Naive thymus-derived CD4-positive, alpha-beta T cell (primary cell): ENCODE results near the gene HYLS1. TPM values are rescaled to one million over a fixed set of nuclear protein-coding genes. Genes with fewer than 3 reads are reported as not detected.

Source experiments
- ATAC-seq: fragments of 150-1000 bp; cut with Tn5 transposase; 2 replicates; pipeline ENCODE4 v1.10.0; 2021; ENCODE audit warnings: mild to moderate bottlenecking, moderate library complexity
- CTCF ChIA-PET: fragments of 350-600 bp; sonication (Branson Sonifier 250); formaldehyde crosslinking; loops from one replicate; lab custom pipeline; 2021; ENCODE audit warnings: antibody characterized with exemption; lab: Charles Lee
- POLR2A ChIA-PET: fragments of 350-600 bp; sonication (Branson Sonifier 250); formaldehyde crosslinking; loops from one replicate; lab custom pipeline; 2021; ENCODE audit warnings: antibody characterized with exemption, inconsistent platforms; lab: Charles Lee
- DNase-seq, 9 donors: peaks; one replicate each; pipeline versions ENCODE4 v3.0.0 to v3.0.0-alpha.2; 2020 to 2022; ENCODE audit warnings: mixed read lengths in 1 of 9
- H3K27ac ChIP-seq: one replicate; pipeline ENCODE4 v1.7.0; 2013; ENCODE audit warnings: mild to moderate bottlenecking, low read depth, low read length, moderate library complexity
- H3K27me3 ChIP-seq, 2 donors: one replicate each; pipeline ENCODE4 v1.7.0; 2013; ENCODE audit warnings: low read length in 2 of 2, mild to moderate bottlenecking in 2 of 2, moderate library complexity in 2 of 2; ENCODE audit not compliant: control insufficient read depth in 2 of 2, insufficient read depth in 2 of 2
- H3K36me3 ChIP-seq, 3 experiments: 1 replicate in 2 of 3; 2 replicates in 1 of 3; pipeline ENCODE4 v1.7.0; 2013; ENCODE audit warnings: low read length in 3 of 3, mild to moderate bottlenecking in 3 of 3, moderate library complexity in 1 of 3; ENCODE audit not compliant: insufficient read depth in 3 of 3, control insufficient read depth in 2 of 3
- H3K4me1 ChIP-seq, 2 donors: one replicate each; pipeline ENCODE4 v1.7.0; 2013; ENCODE audit warnings: low read length in 2 of 2, mild to moderate bottlenecking in 2 of 2, moderate library complexity in 1 of 2; ENCODE audit not compliant: control insufficient read depth in 2 of 2, insufficient read depth in 2 of 2
- H3K4me3 ChIP-seq: 2 replicates; pipeline ENCODE4 v1.7.0; 2013; ENCODE audit warnings: mild to moderate bottlenecking, low read length
- H3K9me3 ChIP-seq, 3 experiments: 1 replicate in 2 of 3; 2 replicates in 1 of 3; pipeline ENCODE4 v1.7.0; 2013; ENCODE audit warnings: low read length in 3 of 3; ENCODE audit not compliant: control insufficient read depth in 2 of 3
- H3K27ac Mint-ChIP-seq, 9 donors: one replicate each; pipeline ENCODE4 v1.8.0; 2020 to 2022; ENCODE audit warnings: mixed read lengths in 9 of 9, mild to moderate bottlenecking in 8 of 9, moderate library complexity in 5 of 9, inconsistent platforms in 2 of 9
- H3K27me3 Mint-ChIP-seq, 5 donors: one replicate each; pipeline ENCODE4 v1.8.0; 2021 to 2022; ENCODE audit warnings: mixed read lengths in 5 of 5, mild to moderate bottlenecking in 1 of 5
- H3K36me3 Mint-ChIP-seq, 5 donors: one replicate each; pipeline ENCODE4 v1.8.0; 2020 to 2022; ENCODE audit warnings: mixed read lengths in 5 of 5, mild to moderate bottlenecking in 3 of 5, inconsistent platforms in 1 of 5
- H3K4me1 Mint-ChIP-seq, 7 donors: one replicate each; pipeline ENCODE4 v1.8.0; 2020 to 2022; ENCODE audit warnings: mixed read lengths in 7 of 7, mild to moderate bottlenecking in 3 of 7, inconsistent platforms in 1 of 7
- H3K4me3 Mint-ChIP-seq, 10 donors: one replicate each; pipeline ENCODE4 v1.8.0; 2020 to 2022; ENCODE audit warnings: mild to moderate bottlenecking in 10 of 10, mixed read lengths in 10 of 10, moderate library complexity in 6 of 10, inconsistent platforms in 2 of 10
- H3K9me3 Mint-ChIP-seq, 11 donors: one replicate each; pipeline ENCODE4 v1.8.0; 2020 to 2022; ENCODE audit warnings: mixed read lengths in 11 of 11, mild to moderate bottlenecking in 4 of 11, inconsistent platforms in 1 of 11, moderate library complexity in 1 of 11
- intact Hi-C, 2 donors: fragments of 100-400 bp; cut with micrococcal nuclease; formaldehyde crosslinking; loops; one replicate each; pipeline ENCODE4 v1.15.1; 2023
- polyA plus RNA-seq, 2 donors: library from polyadenylated mRNA; unstranded; fragments of 300-500 nt; fragmentation: Illumina TruSeq; gene quantifications; one replicate each; pipeline ENCODE4 v1.2.3, GENCODE V29; 2021
- total RNA-seq, 6 experiments: library from RNA in 5 of 6; stranded (reverse) in 5 of 6; gene quantifications; 1 replicate in 5 of 6; 2 replicates in 1 of 6; pipeline ENCODE4 v1.2.3 and lab custom pipeline; 2021 to 2026

The HYLS1 gene
- total and polyA plus RNA-seq, 7 experiments from 2014 or later: 2.7 to 13.1 (median 8.0) TPM

DNA sequence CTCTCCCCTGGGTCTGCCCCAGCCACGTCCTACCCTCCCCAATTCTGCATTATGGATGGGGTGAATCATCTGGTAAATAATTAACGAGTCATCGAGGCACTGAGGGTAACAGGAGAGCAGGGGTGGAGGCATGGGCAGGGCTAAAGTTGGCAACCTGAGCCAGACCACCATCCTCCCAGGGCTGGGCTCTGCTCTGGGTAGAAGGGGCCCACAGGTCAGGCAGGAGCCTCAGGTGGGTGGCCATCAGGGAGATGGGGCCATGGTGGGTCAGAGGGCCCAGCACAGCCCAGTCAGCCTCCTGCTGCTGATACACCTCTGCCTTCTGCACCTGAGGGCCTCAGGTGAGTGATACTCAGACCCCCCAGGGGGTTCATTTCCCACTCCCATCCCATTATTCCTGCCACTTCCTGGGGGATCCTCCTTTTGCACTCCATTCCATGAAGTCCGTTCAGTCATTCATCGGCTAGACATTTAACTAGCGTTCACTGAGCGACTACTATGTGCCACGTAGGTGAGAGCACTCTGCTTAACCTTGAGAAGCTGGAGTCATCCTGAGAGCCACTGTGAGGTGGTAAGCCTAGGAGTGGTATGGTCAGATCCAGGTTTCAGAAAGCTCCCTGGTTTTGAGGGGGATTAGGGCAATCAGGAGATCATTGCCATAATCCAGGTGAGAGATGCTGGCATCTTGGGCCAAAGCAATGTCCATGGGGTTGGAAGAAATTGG, 58.5 kb downstream of the HYLS1 start, which contains the start of gene VSIG10L2:
Gene VSIG10L2, plus strand, starts transcription at position 248 of the 724 bp plus-strand sequence. Its CDS starts 12 bp downstream, at position 260.
- Mint-ChIP-seq H3K27me3 (peaks cover 0 to 4% (median 0%) of the 10 kb centered on the region in 5 donors), H3K9me3 (no peaks in the 10 kb centered on the region), H3K4me3 (no peak within 1 kb of the TSS), H3K4me1 (peaks cover 2 to 10% (median 8%) of the 10 kb centered on the region in 7 donors), H3K27ac (no peak within 1 kb of the TSS), H3K36me3 (no peaks in the 10 kb centered on the region)
- Histone ChIP-seq H3K4me3 (no peak within 1 kb of the TSS), H3K27ac (no peak within 1 kb of the TSS), H3K4me1 (no peaks in the 10 kb centered on the region), H3K27me3 (no peaks in the 10 kb centered on the region), H3K36me3 (no peaks in the 10 kb centered on the region), H3K9me3 (no peaks in the 10 kb centered on the region)
- intact Hi-C loops: no loop called here
- DNase-seq (peak in 1 of 9 donors; percentile 8), ATAC-seq (no peak)
- POLR2A ChIA-PET: no interaction called here
- CTCF ChIA-PET: interaction anchor here (0.9 kb wide), 1 partner anchor 244 kb away, joined by 3 read pairs; no protein-coding TSS in a partner anchor

DNA sequence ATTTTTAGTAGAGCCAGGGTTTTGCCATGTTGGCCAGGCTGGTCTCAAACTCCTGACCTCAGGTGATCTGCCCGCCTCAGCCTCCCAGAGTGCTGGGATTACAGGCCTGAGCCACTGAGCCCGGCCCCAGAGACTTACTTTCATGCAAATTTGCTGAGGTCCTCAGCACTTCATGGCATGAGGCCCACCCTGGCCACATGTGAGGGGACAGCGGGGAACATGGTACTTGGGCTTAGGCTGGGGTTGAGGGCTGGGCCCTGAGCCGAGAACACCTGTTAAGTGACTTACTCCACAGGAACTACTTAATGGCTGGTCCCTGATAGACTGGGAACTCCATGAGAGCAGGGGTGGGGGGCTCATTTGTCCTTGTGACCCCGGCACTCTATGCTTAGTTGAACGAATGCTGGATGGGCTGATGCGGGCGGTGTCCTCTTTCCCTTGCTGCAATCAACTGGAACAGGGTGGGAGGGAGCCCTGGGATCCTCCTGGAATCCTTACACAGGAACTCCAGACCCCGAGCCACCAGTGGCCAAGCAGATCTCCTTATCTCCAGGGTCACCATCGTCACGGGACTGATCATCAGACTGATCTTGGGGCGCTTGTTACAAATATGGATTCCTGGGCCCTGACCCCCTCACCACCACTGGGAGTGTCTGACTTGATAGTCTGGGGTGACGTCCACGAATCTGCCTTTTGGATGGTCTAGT, 59.4 kb downstream of the HYLS1 start:
- no peak overlapping the region for H3K4me3 ChIP-seq
- Mint-ChIP-seq H3K36me3 (peaks cover 0 to 4% (median 0%) of the 10 kb centered on the region in 5 donors), H3K9me3 (no peaks in the 10 kb centered on the region), H3K27me3 (peaks cover 0 to 6% (median 4%) of the 10 kb centered on the region in 5 donors), H3K4me3 (no peak overlapping the region), H3K27ac (no peak overlapping the region), H3K4me1 (peaks cover 2 to 9% (median 8%) of the 10 kb centered on the region in 7 donors)
- ATAC-seq (no peak), DNase-seq (peak in 1 of 9 donors; percentile 16)
- no peaks in the 10 kb centered on the region for H3K36me3 ChIP-seq
- CTCF ChIA-PET: no interaction called here
- no peaks in the 10 kb centered on the region for H3K9me3 ChIP-seq
- intact Hi-C loops: no loop called here
- H3K27ac ChIP-seq: no peak overlapping the region
- H3K4me1 ChIP-seq: no peaks in the 10 kb centered on the region
- no peaks in the 10 kb centered on the region for H3K27me3 ChIP-seq
- POLR2A ChIA-PET: no interaction called here

DNA sequence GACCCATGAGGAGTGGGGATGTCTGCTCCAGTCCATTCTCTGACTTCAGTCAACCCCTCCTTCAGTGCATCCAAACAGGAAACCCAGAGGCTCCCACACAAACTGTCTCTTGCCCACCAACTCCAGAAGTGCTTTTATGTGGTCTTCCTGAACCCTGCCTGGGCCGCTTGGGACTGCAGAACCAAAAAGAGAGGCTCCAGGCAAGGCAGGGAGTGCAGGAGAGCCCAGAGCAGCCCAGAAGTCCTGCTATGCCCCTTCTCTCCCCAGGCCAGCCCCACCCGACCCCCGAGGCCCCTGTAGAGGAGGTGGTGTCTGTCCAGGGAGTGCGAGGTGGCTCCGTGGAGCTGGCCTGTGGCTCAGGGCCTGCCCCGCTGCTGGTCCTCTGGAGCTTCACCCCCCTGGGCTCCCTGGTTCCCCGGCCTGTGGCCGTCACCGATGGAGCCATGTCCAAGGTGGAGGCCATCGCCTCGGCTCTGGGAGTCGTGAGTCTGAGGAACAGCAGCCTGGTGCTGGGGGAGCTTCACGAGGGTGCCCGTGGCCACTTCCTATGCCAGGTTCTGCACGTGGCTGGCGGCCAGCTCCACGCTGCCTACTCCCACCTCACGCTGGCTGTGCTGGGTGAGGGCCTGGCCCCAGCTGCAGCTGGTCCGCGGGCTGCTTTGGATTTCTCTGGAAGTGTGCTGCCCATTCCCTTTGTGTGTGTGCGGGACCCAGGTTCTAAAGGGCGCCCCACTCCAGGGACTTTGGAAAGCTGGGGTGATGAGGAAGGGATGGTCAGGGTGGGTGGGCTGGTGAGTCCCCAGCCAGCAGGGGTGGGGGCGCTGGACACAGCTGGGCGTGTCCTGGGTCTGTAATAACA, 60.2 kb downstream of the HYLS1 start:
- ATAC-seq: no peak
- CTCF ChIA-PET: no interaction called here
- H3K4me3 Mint-ChIP-seq: no peak overlapping the region
- Histone ChIP-seq H3K4me1 (no peaks in the 10 kb centered on the region), H3K27me3 (no peaks in the 10 kb centered on the region), H3K27ac (no peak overlapping the region), H3K9me3 (no peaks in the 10 kb centered on the region), H3K36me3 (no peaks in the 10 kb centered on the region), H3K4me3 (no peak overlapping the region)
- intact Hi-C loops: no loop called here
- peaks cover 0 to 6% (median 4%) of the 10 kb centered on the region in 5 donors for H3K27me3 Mint-ChIP-seq
- DNase-seq: peak in 1 of 9 donors; percentile 8
- H3K36me3 Mint-ChIP-seq: peaks cover 0 to 4% (median 0%) of the 10 kb centered on the region in 5 donors
- POLR2A ChIA-PET: no interaction called here
- peaks cover 0 to under 1% (median 0%) of the 10 kb centered on the region in 7 donors for H3K4me1 Mint-ChIP-seq
- no peaks in the 10 kb centered on the region for H3K9me3 Mint-ChIP-seq
- H3K27ac Mint-ChIP-seq: no peak overlapping the region

DNA sequence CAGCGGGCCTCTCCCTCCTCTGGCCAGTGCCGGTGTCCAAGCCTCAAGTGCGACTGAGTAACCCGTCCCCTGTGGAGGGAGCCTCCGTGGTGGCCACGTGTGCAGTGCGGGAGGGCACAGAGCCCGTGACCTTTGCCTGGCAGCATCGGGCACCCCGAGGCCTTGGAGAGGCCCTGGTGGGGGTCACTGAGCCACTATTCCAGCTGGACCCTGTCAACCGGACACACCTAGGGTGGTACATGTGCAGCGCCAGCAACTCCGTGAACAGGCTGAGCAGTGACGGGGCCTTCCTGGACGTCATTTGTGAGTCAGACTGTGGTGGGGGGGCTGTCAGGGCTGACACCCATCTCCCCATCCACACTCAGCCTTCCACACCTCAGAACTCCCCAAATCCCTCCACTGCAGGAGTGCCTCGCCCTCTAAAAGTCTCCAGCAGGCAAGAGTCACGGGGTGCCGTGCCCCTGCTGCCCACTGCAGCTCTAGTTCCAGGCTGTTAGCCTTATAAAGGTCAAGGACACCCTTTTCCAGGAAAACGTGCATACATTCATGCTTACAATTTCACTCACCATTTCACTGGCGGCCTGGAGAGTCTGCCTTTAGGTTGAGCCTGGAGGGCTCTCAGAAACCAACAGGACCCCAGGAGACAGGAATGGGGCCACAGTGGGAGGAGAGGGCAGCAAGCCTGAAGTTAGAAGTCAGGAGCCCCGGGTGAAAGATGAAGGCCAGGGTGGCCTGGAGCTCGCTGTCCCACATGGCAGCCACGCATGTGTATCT, 61.0 kb downstream of the HYLS1 start:
- DNase-seq: no peak
- Histone ChIP-seq H3K4me1 (no peaks in the 10 kb centered on the region), H3K4me3 (no peak overlapping the region), H3K9me3 (no peaks in the 10 kb centered on the region), H3K27me3 (no peaks in the 10 kb centered on the region), H3K36me3 (no peaks in the 10 kb centered on the region), H3K27ac (no peak overlapping the region)
- Mint-ChIP-seq H3K9me3 (no peaks in the 10 kb centered on the region), H3K36me3 (peaks cover 0 to 4% (median 0%) of the 10 kb centered on the region in 5 donors), H3K27me3 (peaks cover 0 to 6% (median 4%) of the 10 kb centered on the region in 5 donors), H3K4me3 (no peak overlapping the region), H3K27ac (no peak overlapping the region), H3K4me1 (no peaks in the 10 kb centered on the region)
- intact Hi-C loops: no loop called here
- CTCF ChIA-PET: interaction anchor here (1.0 to 1.4 kb wide), 2 partner anchors 245 to 247 kb away, joined by 3 to 5 read pairs; no protein-coding TSS in a partner anchor
- POLR2A ChIA-PET: no interaction called here
- no peak for ATAC-seq

DNA sequence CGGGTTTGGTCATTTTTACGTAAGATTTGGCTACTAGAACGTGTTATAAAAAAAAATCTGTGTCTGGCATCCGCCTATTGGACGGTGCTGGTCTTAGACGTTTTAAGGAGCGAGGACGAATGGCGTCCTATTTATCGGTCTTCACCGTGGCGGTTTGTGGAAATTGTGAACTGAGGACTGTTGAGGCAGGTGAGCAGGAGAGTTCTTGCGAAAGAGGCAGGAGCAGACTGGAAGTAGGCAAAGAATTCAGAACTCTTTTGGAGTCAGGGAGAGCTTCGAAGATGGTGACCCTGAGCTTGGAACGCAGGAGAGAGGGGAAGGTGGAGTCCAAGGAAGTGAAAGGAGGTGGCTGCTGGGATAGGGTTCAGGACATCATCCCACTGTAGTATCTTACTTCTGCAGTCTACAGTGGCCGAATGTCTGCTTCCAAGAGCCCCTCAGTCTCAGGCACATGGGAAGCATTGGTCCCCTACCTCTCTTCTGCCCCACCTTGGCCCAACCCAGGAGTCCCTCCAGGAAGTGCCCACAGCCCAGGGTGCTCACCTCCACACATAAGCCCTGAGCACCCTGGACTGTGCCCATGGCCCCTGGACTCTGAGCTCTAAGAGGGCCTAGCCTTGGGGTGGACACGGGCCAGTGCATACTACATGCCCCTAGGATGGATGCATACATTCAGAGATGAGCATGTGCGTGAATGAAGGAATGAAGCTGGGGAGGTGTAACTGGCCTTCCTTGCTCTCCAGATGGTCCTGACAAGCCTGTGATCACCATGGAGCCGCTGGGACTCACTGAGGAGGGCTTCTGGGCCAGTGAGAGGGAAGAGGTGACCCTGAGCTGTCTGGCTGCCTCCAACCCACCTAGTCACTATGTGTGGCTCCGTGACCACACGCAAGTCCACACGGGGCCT, 62.1 kb downstream of the HYLS1 start:
- CTCF ChIA-PET: interaction anchor here (1.0 to 1.5 kb wide), 3 partner anchors 22 to 246 kb away, joined by 3 to 5 read pairs (median 3); no protein-coding TSS in a partner anchor
- H3K9me3 Mint-ChIP-seq: no peaks in the 10 kb centered on the region
- H3K27ac Mint-ChIP-seq: no peak overlapping the region
- ATAC-seq: no peak
- DNase-seq: no peak
- intact Hi-C loops: no loop called here
- H3K4me3 Mint-ChIP-seq: no peak overlapping the region
- Histone ChIP-seq H3K27ac (no peak overlapping the region), H3K9me3 (no peaks in the 10 kb centered on the region), H3K4me3 (no peak overlapping the region), H3K36me3 (no peaks in the 10 kb centered on the region), H3K27me3 (no peaks in the 10 kb centered on the region), H3K4me1 (no peaks in the 10 kb centered on the region)
- peaks cover 0 to 6% (median 4%) of the 10 kb centered on the region in 5 donors for H3K27me3 Mint-ChIP-seq
- peaks cover 0 to 4% (median 0%) of the 10 kb centered on the region in 5 donors for H3K36me3 Mint-ChIP-seq
- H3K4me1 Mint-ChIP-seq: no peaks in the 10 kb centered on the region
- POLR2A ChIA-PET: no interaction called here
